Measurements from ENCODE around the gene DDX39B.
"Not testable (repeated sequence)": the region's sequence is repeated elsewhere in the genome, so short reads cannot be mapped to it uniquely, and the experiment has no call there.

DDX39B gene

GRCh38 chr6:31541658-31542521 lies at the start of gene DDX39B:
Gene DDX39B, minus strand, starts transcription at chr6:31542003. Its CDS starts 1,471 bp downstream, at chr6:31540532.
- DNase-seq (ENCODE audit: low read depth in 3 of 3): peak; percentile 84 to 91 (median 87)

- not testable (repeated sequence) for DNase-seq (ENCODE audit: low read depth in 3 of 3)
These were observed 48.9 kb upstream of the DDX39B start for GRCh38 chr6:31590691-31591090.

GRCh38 chr6:31588871-31589650 lies 47.3 kb upstream of the DDX39B start:
- DNase-seq (ENCODE audit: low read depth in 3 of 3): no peak

DNA sequence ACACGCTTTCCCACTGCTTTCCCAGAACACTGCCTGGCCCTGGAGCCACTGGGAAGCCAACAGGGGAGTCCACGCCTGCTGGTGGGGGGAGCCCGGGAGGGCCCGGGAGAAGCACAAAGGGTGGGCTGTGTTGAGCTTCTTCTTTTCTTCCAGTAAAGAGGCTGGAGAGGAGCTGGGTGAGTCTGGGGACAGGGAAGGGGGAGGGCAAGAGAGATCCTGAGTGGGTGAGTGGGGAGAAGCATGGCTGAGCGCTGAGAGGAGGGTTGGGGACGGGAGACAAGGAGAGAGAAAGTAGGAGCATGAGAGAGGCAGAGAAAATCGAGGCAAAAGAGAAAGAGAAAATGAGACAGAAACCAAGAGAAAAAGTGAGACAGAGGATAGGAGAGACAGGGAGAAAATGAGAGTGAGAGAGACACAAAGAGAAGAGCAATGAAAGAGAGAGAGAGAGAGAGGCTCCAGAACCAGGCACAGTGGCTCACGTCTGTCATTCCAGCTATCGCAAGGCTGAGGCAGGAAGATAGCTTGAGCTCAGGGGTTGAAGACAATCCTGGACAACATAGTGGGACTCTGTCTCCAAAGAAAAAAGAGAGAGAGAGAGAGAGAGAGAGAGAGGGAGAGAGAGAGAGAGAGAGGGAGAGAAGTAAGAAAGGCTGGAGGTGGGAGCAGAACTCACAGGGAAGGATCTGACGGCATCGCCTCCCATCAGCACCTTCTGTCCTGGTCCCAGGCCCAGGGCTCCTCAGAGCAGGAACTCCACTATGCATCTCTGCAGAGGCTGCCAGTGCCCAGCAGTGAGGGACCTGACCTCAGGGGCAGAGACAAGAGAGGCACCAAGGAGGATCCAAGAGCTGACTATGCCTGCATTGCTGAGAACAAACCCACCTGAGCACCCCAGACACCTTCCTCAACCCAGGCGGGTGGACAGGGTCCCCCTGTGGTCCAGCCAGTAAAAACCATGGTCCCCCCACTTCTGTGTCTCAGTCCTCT lies 46.3 kb upstream of the DDX39B start:
- DNase-seq (ENCODE audit: low read depth in 3 of 3): no peak

- DNase-seq (ENCODE audit: low read depth in 3 of 3): no peak
These were observed 44.9 kb upstream of the DDX39B start for GRCh38 chr6:31586599-31587281.

DNA sequence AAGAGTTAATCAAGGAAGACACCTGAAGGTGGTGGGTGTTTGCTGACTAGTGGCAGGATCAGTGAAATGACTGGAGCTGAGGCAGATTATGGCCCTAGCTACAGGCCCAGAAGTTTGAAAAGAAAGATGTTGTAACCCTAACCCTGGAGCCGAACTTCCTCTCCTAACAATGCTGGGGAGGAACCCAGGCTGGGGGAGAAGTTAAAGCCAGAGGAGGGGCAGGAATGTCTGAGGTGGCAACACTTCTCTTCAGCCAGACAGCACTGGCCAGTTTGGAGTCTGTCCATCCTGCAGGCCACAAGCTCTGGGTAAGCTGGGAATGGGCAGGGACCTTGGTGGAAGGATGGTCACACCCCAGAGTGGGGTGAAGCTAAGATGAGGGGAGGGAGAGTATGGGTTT lies 44.2 kb upstream of the DDX39B start, which contains the start of gene LST1:
TSS of gene LST1 (plus strand) at position 270 of the 400 bp plus-strand sequence. CDS start 1,023 bp downstream, outside the sequence.
- no peak for DNase-seq (ENCODE audit: low read depth in 3 of 3)

DNA sequence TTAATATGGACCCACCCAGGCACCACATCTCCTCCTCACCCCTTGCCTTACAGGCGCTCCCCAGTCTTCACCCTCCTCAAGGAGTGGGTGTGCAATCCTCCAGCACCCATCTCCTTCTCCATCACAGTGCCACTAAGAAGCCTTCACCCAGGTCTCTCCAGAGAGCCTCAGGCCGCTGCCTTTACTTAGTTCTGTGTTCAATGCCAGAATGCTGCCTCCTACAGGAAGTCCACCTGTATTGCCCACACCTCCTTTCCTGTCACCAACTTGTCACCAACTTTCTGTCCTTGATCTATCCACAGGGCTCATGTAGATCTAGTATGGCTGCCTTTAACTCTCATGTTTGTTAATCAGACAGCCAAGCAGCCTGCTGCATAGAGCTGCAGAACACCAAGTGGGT lies 43.7 kb upstream of the DDX39B start:
- DNase-seq (ENCODE audit: low read depth in 3 of 3): no peak

GRCh38 chr6:31582230-31582643 lies 40.4 kb upstream of the DDX39B start, which contains the start of gene LTB:
Gene LTB, minus strand, starts transcription at chr6:31582424. Its CDS starts 7 bp downstream, at chr6:31582417.
- DNase-seq (ENCODE audit: low read depth in 3 of 3): no peak

- no peak for DNase-seq (ENCODE audit: low read depth in 3 of 3)
These were observed 39.8 kb upstream of the DDX39B start for GRCh38 chr6:31581434-31582229.

GRCh38 chr6:31580807-31581433 lies 39.1 kb upstream of the DDX39B start:
- peak; percentile 75 to 91 (median 85) for DNase-seq (ENCODE audit: low read depth in 3 of 3)

DNA sequence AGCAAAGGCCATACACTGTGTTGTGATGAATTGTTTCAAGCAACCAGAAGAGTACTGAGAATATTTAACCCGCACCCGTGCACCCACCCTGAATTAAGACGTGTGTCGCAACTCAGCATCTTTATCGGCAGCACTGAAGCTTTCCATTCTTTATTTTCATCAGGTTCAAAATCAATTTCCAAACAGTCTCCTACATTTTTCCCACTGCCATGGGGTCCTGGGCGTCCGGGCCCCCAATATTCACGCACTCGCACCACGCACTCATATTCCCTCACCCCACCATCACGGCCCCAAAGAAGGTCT lies 38.6 kb upstream of the DDX39B start:
- DNase-seq (ENCODE audit: low read depth in 3 of 3): no peak

DNA sequence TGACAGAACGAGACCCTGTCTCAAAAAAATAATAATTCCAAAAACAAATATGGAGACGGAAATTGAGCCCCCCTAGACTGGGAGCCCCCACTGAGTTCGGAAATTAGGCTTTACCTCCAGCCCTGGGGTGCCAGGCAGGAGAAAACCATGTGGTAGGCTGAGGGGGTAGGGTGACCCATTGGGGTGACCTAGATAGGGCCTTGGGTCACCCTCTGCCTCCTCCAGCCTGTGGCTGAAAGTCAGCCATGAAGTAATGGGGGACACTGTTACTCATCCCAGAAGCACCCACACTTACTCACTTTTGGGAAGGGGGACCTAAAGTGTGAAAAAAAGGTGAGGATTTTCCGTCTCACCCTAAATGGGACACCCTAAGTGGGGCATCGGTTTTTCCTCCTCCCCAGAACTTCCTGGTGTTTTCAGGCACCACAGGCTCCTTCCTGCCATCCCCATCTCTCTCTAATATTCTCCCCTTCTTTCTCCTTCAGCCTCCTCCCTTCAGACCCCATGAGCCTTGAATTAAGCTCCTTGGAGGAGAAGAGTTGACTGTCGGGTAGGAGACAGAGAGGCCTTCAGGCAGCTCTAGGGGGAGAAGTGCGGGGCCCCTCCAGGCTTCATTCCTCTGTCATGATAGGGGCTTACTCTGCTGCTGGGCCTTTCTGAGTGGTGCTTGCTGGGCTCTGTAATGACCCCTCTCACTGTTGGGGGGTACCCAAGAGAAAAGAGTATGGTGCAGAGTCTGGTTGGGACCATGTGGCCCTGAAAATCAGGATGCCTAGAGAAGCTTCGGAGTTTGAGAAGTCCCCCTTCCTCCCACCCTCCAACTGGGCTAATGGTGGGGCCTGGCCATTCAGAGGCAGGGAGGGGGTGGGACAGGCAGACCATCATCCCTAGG lies 38.0 kb upstream of the DDX39B start:
- peak in 1 of 3 experiments; percentile 57 for DNase-seq (ENCODE audit: low read depth in 3 of 3)

DNA sequence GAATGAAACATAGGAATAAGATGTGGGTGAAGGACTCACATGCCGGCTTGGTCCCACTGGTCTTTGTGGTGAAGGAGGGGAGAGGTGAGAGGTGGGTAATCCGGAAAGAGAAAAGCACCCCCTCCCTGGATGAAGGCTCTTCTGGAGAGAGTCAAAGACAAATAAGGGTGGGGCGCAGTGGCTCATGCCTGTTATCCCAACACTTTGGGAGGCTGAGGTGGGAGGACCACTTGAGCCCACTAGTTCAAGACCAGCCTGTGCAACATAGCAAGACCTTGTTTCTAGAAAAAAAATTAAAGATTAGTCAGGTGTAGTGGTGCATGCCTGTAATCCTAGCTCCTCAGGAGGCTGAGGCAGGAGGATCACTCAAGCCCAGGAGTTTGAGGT lies 37.3 kb upstream of the DDX39B start:
- no peak for DNase-seq (ENCODE audit: low read depth in 3 of 3)

- DNase-seq (ENCODE audit: low read depth in 3 of 3): no peak
These were observed 36.6 kb upstream of the DDX39B start for GRCh38 chr6:31578184-31579118.

- no peak for DNase-seq (ENCODE audit: low read depth in 3 of 3)
These were observed 35.8 kb upstream of the DDX39B start for GRCh38 chr6:31577579-31577966.

- DNase-seq (ENCODE audit: low read depth in 3 of 3): peak in 1 of 3 experiments; percentile 70
These were observed 35.2 kb upstream of the DDX39B start for GRCh38 chr6:31576897-31577578.
